ENCODE measurements around the gene PAAF1.

PAAF1 gene

GRCh38 chr11:73945396-73945795 lies 68.6 kb downstream of the PAAF1 start:
- DNase-seq (ENCODE audit: low read depth): no peak

DNA sequence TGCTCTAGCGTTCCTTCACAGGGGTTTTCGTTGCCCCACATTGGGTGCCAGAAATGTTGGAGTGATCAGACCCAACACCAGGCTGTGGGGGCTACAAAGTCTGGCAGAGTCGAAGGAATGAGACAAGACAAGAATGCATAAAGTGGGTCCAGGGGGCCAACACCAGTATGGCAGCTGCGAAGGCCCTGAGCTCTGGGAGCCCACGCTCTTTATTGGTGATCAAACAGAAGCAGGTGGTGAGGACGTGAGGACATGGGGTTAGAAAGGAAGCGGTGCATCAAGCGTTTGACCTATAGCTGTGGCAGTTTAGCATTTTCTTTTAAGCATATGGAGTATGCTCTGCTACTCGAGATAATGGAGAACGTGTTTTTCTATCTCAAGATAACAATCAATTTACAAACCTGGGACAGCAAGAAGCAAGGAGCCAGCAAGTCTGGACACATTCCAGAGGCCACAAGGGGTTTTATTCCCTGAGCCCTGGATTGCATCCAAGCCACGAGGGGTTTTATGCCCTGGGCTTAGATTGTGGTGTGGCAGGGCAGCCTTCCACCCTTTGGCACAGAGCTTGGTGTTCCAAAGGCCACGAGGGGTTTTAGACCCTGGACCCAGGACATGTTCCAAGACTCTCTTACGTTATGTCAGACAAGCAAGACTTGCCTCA lies 70.1 kb downstream of the PAAF1 start:
- DNase-seq (ENCODE audit: low read depth): no peak

DNA sequence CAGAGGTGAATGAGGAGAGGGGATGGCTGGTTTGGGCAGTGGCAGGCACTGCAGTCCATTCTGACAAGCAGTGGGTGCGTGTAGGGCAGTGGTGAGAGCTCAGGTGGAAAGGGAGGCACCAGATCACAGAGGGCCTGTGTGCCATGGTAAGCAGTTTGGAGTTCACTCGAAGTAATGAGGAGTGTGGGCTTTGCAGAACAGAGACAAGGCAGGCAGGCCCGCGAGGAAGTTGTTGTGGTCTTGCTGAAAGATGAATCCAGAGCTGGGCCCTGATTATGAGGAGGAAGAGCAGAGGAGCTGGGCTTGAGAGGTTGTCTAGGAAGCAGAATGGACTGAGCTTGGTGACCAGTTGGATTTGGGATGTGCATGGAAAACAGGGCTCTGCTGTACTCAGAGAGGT lies 72.4 kb downstream of the PAAF1 start:
- DNase-seq (ENCODE audit: low read depth): no peak

DNA sequence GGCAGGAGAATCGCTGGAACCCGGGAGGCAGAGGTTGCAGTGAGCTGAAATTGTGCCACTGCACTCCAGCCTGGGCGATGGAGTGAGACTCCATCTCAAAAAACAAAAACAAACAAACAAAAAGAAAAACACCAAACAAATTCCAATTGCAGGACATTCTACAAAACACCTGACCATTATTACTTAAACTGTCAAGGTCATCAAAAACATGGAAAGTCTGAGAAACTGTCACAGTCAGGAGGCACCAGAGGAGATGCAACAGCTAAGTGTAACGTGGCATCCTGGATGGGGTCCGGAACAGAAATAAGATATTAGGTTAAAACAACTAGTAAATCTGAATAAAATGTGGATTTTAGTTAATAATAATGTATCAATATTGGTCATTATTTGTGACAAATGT lies 73.1 kb downstream of the PAAF1 start:
- no peak for DNase-seq (ENCODE audit: low read depth)

- no peak for DNase-seq (ENCODE audit: low read depth)
Observed at GRCh38 chr11:73950869-73951710, 74.3 kb downstream of the PAAF1 start, which contains the start of gene DNAJB13. TSS of gene DNAJB13 (plus strand) at chr11:73951026. CDS start at chr11:73951070, 44 bp downstream.

- DNase-seq (ENCODE audit: low read depth): no peak
Observed at GRCh38 chr11:73951797-73952196, 75.0 kb downstream of the PAAF1 start.

DNA sequence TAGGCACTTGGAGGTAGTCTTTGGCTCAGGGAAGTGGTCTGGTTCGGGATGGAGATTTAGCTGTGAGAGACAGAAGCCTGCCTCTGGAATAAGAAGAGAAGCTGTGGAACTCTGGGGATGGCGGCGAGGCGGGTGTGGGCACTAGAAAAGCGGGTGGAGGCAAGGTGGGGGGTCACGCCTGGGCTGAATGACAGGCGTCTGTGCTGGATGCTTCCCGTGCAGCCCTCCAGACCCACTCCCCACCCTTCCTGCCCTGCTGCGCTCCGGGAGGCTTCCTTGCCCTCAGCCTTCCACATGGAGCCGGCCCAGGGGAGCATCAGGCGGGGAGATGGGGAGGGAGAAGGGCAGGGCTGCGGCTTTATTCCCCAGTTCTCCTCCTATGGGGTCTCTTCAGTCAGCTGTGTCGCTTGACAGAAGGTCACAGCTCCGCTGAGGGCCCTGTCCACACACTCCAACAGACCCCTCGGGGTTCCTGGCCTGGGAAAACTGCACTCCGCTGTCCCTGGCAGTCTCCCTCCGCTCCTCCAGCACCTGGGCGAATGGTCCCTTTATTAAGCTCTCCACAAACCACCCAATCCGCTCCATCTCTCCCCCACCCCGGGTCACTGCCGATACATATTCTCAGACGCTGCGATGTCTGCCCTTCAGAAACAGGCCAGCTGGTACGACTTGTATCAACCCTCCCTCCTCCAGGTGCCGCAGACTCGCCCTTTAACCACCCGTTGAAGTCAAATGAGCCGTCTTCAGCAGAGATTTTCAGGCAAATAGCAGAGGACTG lies 80.3 kb downstream of the PAAF1 start:
- no peak for DNase-seq (ENCODE audit: low read depth)

DNA sequence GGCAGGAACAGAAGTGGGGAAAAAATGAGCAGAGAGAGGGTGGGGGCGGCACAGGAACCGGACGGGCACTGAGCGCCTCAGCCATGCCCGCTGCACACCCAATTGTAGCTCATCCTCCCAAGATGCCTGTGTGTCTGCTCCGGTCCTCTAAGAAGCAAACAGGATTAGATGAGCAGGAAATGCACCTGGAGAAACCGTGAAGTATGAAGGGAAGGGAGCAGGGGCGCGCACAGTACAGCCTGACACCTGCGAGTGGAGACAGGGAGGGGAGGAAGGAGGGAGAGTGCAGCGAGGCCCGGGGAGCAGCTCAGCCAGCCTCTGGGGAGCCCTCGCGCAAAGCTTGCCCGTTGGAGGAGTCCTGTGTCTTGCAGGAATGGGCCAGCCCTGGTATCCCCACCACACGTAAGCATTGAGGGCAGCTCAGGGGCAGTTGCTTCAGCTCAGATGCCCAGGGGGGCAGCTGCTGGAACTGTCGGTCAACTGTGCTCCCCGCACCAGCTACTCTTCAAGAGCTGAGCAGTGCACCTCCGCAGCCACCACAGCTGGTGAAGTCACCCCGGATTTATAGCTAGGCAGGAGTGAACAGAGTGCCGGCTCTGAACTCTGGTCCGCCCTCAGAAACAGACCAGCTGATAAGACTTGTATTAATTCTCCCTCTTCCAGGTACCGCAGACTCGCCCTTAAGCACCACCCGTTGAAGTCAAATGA lies 81.0 kb downstream of the PAAF1 start:
- DNase-seq (ENCODE audit: low read depth): no peak

DNA sequence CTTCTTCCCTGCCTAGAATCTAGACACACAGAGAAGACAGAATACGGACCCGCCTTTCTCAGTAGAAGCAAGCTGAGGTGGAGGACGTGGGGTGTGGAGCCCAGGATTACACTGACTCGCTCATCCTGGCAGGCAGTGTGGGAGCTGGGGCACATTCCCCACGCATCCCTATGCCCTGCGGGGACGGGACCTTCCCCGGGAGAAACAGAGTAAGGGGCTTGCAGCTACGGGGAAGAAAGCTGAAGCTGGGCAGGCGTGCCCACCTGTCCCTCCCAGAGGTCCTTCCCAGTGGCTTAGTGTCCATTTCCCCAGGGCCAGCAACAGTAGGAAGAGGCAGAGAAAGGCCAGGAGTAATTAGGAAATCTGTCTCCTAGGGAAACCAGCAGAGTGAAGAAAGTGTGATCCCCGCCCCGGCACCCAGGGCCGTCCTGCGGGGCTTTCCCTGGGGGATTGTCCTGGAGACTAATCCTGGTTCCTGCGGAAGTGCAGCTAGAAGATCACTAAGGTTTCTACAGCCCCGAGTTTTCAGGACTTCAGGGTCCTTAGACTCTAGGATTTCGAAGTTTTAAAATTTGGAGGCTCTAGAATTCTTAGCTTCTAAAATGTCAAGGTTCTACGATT lies 81.8 kb downstream of the PAAF1 start:
- no peak for DNase-seq (ENCODE audit: low read depth)

DNA sequence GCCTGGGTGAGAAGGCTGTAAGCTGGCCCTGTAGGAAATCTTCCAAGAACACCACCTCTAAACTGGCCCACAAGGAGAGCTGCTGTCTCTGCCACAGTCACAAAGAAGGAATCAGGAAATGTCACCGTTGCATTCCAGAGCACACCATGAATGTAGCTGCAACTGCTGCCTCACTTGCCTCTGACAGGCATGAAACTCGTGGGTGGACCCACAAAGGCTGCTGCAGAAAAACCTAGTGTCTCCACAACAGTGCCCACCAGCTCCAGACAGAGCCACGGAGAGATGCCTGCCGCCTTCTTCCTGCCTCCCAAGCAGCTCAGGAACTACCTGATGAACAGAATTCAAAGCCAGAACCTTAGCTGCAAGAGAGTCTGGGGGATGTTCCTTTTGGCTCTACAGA lies 84.5 kb downstream of the PAAF1 start:
- DNase-seq (ENCODE audit: low read depth): no peak

DNA sequence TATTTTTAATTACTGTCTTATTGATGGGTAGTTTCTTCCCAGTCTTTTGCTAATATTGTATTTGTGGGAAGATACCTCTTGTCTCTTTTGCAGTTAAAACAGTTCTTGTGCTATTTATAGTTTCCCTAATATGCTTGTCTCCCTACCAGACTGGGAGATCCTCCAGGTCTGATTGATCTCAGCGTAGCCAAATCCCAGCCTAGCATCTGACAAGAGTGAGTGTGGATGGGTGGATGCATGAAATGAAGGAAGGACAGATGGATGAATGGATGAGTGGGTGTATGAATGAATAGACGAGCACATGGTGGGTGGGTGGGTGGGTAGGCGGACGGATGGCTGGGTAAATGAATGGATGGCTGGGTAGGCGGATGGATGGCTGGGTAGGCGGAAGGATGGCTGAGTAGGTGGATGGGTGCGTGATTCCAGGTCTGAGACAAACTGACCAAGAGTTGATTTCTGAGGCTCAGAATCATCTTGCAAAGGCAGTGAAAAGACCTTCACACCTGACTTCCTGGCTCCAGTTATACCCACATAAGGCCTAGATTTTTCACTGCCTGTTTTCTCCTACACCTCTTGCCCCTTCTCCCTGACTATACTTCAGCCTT lies 85.4 kb downstream of the PAAF1 start:
- no peak for DNase-seq (ENCODE audit: low read depth)

GRCh38 chr11:73963861-73964260 lies 87.1 kb downstream of the PAAF1 start:
- no peak for DNase-seq (ENCODE audit: low read depth)

DNA sequence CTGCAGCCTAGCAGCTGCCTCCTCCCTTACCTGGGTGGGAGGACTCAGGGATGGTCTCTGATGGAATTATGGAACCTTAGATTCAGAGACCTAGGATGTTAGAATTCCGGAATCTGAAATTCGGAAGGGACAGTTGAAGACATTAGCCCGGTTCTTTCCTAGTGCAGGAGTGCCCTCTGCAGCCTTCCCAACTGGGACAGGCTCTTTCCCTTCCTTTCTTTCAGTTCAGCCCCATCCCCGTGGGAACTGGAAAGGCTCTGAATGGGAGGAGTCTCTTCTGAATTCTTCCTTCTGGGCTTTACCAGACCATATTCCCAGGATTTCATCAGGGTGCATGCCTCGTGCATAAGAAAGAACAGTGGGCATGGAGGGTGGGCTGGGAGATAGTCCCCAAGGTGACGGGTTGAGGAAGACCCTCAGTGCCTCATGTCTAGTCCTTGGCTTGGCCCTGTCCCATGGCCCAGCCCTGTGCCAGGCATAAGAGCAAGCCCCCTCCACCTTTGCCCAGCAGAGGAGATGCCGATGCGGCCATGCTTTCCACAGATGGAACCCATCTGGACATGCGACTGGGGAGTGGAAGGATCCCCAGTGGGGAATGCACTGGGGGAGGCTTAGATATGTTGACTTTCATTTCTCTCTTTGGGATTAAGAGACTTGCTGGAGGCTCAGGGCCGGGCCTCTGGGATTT lies 88.4 kb downstream of the PAAF1 start:
- no peak for DNase-seq (ENCODE audit: low read depth)

DNA sequence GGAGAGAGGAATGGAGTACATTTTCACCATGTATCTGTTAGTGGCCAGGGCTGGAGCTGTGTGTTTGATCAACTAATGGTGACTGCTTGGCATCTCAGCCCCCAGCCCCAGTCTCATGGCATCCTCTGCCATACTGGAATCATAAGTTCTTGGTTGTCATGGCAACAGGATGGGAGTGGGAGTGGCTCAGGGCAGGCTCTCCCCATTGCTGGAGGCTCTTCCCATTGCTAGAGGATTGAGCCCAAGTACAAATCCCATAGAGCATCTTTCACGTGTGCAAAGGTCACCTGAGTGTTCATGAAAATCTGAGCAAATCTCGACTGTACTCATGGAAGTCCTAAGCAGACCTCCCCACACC lies 88.9 kb downstream of the PAAF1 start:
- DNase-seq (ENCODE audit: low read depth): no peak

GRCh38 chr11:73968356-73968966 lies 91.7 kb downstream of the PAAF1 start:
- DNase-seq (ENCODE audit: low read depth): no peak

DNA sequence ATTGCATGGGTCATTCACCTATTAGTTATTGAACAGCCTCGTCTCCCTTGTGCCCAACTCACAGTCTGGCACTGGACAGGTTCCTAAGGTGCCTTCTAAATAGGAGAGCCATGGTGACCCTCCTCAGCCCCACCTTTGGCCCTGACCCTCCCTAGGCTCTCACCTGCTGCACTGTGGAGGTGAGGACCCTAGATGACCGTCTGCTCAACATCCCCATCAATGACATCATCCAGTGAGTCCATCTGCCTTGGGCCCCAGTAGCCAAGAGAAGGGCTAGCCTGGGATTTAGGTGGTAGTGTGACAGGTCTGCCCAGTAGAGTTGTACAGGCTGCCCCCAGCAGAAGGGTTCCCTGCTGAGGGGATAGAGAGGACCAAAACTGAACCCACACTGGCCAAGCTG lies 92.3 kb downstream of the PAAF1 start:
- DNase-seq (ENCODE audit: low read depth): no peak

DNA sequence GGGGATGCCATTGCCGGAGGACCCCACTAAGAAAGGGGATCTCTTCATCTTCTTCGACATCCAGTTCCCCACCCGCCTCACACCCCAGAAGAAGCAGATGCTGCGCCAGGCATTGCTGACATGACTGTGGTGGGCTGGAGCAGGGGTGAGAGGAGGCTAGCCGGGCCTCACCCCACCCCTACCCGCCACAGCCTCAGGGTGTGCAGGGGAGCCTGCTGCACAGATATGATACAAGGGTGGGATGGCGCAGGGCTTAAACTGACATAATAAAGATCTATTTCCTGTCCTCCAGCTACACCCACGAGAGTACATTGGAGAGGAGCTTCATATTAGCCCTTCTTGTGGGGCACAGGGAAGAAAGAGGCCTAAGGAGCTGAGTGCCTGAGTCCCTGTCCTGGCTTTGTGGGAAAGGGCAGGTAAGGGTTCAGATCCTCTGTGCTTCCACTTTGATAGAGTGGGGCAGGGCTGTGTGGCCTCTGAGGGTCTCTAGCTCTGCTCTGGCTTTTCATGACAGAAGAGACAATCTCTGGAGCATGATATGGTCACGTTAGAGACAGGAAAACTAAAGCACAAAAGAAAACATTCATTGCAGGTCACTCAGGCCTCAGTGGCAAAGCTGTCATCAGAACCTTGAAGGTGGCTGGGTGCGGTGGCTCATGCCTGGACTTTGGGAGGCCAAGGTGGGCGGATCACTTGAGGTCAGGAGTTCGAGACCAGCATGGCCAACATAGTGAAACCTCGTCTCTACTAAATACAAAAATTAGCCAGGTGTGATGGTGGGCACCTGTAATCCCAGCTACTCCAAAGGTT lies 93.4 kb downstream of the PAAF1 start:
- DNase-seq (ENCODE audit: low read depth): no peak

- DNase-seq (ENCODE audit: low read depth): no peak
Observed at GRCh38 chr11:73971175-73971719, 94.4 kb downstream of the PAAF1 start.

DNA sequence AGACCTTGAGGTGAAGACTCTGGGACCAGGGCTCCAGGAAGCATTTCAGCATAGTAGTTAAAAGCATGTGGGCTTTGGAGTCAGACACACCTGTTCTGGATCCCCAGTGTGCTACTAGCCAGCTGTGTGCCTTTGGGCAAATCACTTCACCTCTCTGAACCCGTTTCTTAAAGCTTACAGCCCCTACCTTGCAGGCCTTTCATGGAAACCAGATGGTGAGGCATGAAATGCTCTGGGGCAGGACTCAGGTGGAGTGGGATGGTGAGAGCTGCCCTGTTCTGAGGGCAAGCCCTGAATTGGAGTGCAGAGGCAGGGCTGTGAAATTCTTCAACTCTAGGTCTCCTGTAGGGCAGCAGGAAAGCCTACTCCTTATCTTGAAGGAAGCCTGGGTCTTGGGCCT lies 95.4 kb downstream of the PAAF1 start:
- no peak for DNase-seq (ENCODE audit: low read depth)
